B cell (primary cell): ENCODE measurements around the gene HSPB6. TPM values are rescaled to one million over a fixed set of nuclear protein-coding genes. Genes with fewer than 3 reads are reported as not detected.

ENCODE experiments used
- ATAC-seq: fragments of 200-7000 bp; cut with Tn5 transposase; one replicate; pipeline ENCODE4 v1.10.0; 2021; ENCODE audit warnings: low read depth, mild to moderate bottlenecking, moderate number of reproducible peaks, moderate library complexity
- CTCF ChIA-PET: fragments of 350-600 bp; sonication (Branson Sonifier 250); formaldehyde crosslinking; loops from one replicate; lab custom pipeline; 2021; ENCODE audit warnings: antibody characterized with exemption, inconsistent platforms; lab: Charles Lee
- POLR2A ChIA-PET: fragments of 350-600 bp; sonication (Branson Sonifier 250); formaldehyde crosslinking; loops from one replicate; lab custom pipeline; 2021; ENCODE audit warnings: antibody characterized with exemption; lab: Charles Lee
- DNase-seq: peaks from one replicate; pipeline ENCODE4 v3.0.0; 2013
- H2AFZ ChIP-seq: 2 replicates; pipeline ENCODE4 v1.6.1; 2012; ENCODE audit warnings: mild to moderate bottlenecking, low read depth, low read length; ENCODE audit not compliant: insufficient read depth, poor library complexity, severe bottlenecking
- H3K27ac ChIP-seq, 2 donors: 1 replicate in 1 of 2; 2 replicates in 1 of 2; pipeline ENCODE4 v1.5.1; 2012 to 2013; ENCODE audit warnings: low read length in 2 of 2, mild to moderate bottlenecking in 2 of 2, moderate library complexity in 1 of 2
- H3K27me3 ChIP-seq, 4 experiments: fragments of 200-600 bp in 1 of 4; sonication (generic) in 1 of 4; replicated peaks in 1 of 4; 1 replicate in 2 of 4; 2 replicates in 2 of 4; pipeline versions ENCODE4 v1.6.1 to v1.7.0; 2013 to 2016; ENCODE audit warnings: low read length in 3 of 4, mild to moderate bottlenecking in 2 of 4, mixed read lengths in 1 of 4, moderate library complexity in 1 of 4; ENCODE audit not compliant: insufficient read depth in 4 of 4, control insufficient read depth in 3 of 4; ENCODE audit errors: control extremely low read depth in 1 of 4
- H3K36me3 ChIP-seq, 2 experiments: replicated peaks in 1 of 2; 1 replicate in 1 of 2; 2 replicates in 1 of 2; pipeline versions ENCODE4 v1.6.1 to v1.7.1; 2013; ENCODE audit warnings: low read length in 1 of 2; ENCODE audit not compliant: insufficient read depth in 2 of 2, control insufficient read depth in 1 of 2; ENCODE audit errors: control extremely low read depth in 1 of 2, extremely low read depth in 1 of 2
- H3K4me1 ChIP-seq, 2 donors: fragments of 200-600 bp in 1 of 2; sonication (generic) in 1 of 2; 1 replicate in 1 of 2; 2 replicates in 1 of 2; pipeline versions ENCODE4 v1.5.1 to v1.6.1; 2013 to 2017; ENCODE audit warnings: low read length in 2 of 2; ENCODE audit not compliant: control insufficient read depth in 2 of 2, insufficient read depth in 2 of 2
- H3K4me2 ChIP-seq: replicated peaks from 2 replicates; pipeline ENCODE3; 2012; ENCODE audit warnings: mild to moderate bottlenecking, low read depth, low read length; ENCODE audit not compliant: poor library complexity, severe bottlenecking
- H3K4me3 ChIP-seq, 5 experiments: fragments of 200-600 bp in 1 of 5; sonication (generic) in 1 of 5; 1 replicate in 3 of 5; 2 replicates in 2 of 5; pipeline versions ENCODE4 v1.5.1 to v1.7.0; 2011 to 2016; ENCODE audit warnings: low read length in 4 of 5, mild to moderate bottlenecking in 4 of 5, low read depth in 2 of 5, control low read depth in 1 of 5, moderate library complexity in 1 of 5; ENCODE audit not compliant: insufficient read depth in 1 of 5; ENCODE audit errors: control extremely low read depth in 1 of 5, extremely low read depth in 1 of 5
- H3K79me2 ChIP-seq: fragments of 200-600 bp; sonication (generic); one replicate; pipeline ENCODE4 v1.6.0; 2016; ENCODE audit warnings: low read length; ENCODE audit not compliant: control insufficient read depth, insufficient read depth
- H3K9ac ChIP-seq: fragments of 200-600 bp; sonication (generic); 2 replicates; pipeline ENCODE4 v1.6.1; 2017; ENCODE audit warnings: mild to moderate bottlenecking, low read length, moderate library complexity
- H3K9me3 ChIP-seq, 3 donors: one replicate each; pipeline versions ENCODE4 v1.6.1 to v1.7.1; 2013; ENCODE audit warnings: low read length in 2 of 3; ENCODE audit not compliant: control insufficient read depth in 2 of 3, insufficient read depth in 1 of 3; ENCODE audit errors: control extremely low read depth in 1 of 3
- H4K20me1 ChIP-seq: 2 replicates; pipeline ENCODE4 v1.6.0; 2012; ENCODE audit warnings: mild to moderate bottlenecking, low read length; ENCODE audit not compliant: insufficient read depth, control insufficient read depth, poor library complexity, severe bottlenecking
- H3K27ac Mint-ChIP-seq: one replicate; pipeline ENCODE4 v1.8.0; 2021; ENCODE audit warnings: mixed read lengths
- H3K27me3 Mint-ChIP-seq: one replicate; pipeline ENCODE4 v1.8.0; 2021; ENCODE audit warnings: mixed read lengths
- H3K4me1 Mint-ChIP-seq: one replicate; pipeline ENCODE4 v1.8.0; 2021; ENCODE audit warnings: mixed read lengths
- H3K4me3 Mint-ChIP-seq: one replicate; pipeline ENCODE4 v1.8.0; 2021; ENCODE audit warnings: mixed read lengths
- H3K9me3 Mint-ChIP-seq: one replicate; pipeline ENCODE4 v1.8.0; 2022; ENCODE audit warnings: mixed read lengths; ENCODE audit not compliant: insufficient read depth
- CTCF ChIP-seq: fragments of 200-600 bp; IDR thresholded peaks from one replicate; pipeline ENCODE4 v1.8.0; 2022; ENCODE audit warnings: antibody characterized with exemption, mild to moderate bottlenecking
- EZH2 ChIP-seq: IDR thresholded peaks from 2 replicates; pipeline ENCODE4 v1.6.1; 2012; ENCODE audit warnings: borderline replicate concordance, low read depth, mild to moderate bottlenecking, moderate library complexity, low read length; ENCODE audit not compliant: insufficient read depth, poor library complexity, severe bottlenecking
- WGBS: methylation state at CpG from one replicate; pipeline ENCODE4 v1.1.5; 2013; ENCODE audit warnings: missing lambda C conversion rate; ENCODE audit not compliant: insufficient coverage; 5-methylcytosine and 5-hydroxymethylcytosine counted together
- intact Hi-C: fragments of 100-400 bp; cut with micrococcal nuclease; formaldehyde crosslinking; loops from one replicate; pipeline ENCODE4 v1.10.0; 2022
- polyA minus RNA-seq: library from RNA; depleted of rRNA, polyadenylated mRNA; stranded (reverse); fragments of >200 nt; gene quantifications from 2 replicates; pipeline ENCODE4 v1.2.3, GENCODE V29; 2012
- polyA plus RNA-seq: library from polyadenylated mRNA; depleted of rRNA; stranded (reverse); fragments of >200 nt; gene quantifications from 2 replicates; pipeline ENCODE4 v1.2.3, GENCODE V29; 2012
- total RNA-seq, 2 donors: library from RNA; stranded (reverse); fragments of 120-200 nt in 1 of 2; gene quantifications; 1 replicate in 1 of 2; 2 replicates in 1 of 2; pipeline versions ENCODE4 v1.2.3 to v1.2.4, GENCODE V29; 2013 to 2022

Gene HSPB6
- total RNA-seq (not detected in 2 replicates), polyA plus RNA-seq (not detected in 2 replicates), polyA minus RNA-seq (not detected in 2 replicates)
- 1.4 TPM for total RNA-seq (2013)

GRCh38 chr19:35756377-35757230 is at the start of gene HSPB6:
TSS of gene HSPB6 (minus strand) at chr19:35757029. CDS start at chr19:35757008, 21 bp downstream.
- intact Hi-C loops = loop anchor here (5.0 kb wide), 1 partner anchor 64 kb away; no protein-coding TSS in a partner anchor
- H3K4me1 Mint-ChIP-seq = peaks cover 34% of the 10 kb centered on the region
- H3K79me2 ChIP-seq = peaks cover 23% of the 10 kb centered on the region

More at GRCh38 chr19:35756377-35757230, at the start of gene HSPB6:
- peak within 1 kb of the TSS; percentile 98 for H3K4me2 ChIP-seq
- H3K27ac Mint-ChIP-seq = peak within 1 kb of the TSS; percentile 99
- H4K20me1 ChIP-seq = peaks cover 4% of the 10 kb centered on the region
- H3K4me3 ChIP-seq = peak within 1 kb of the TSS; percentile 85 to 99 (median 94)
- TF ChIP-seq CTCF = no peak
- TF ChIP-seq EZH2 = peak; percentile 47
- no peak for ATAC-seq
- peaks cover 17% of the 10 kb centered on the region for H3K27me3 Mint-ChIP-seq
- no peaks in the 10 kb centered on the region for H3K9me3 Mint-ChIP-seq
- ChIA-PET CTCF (interaction anchor here (1.3 kb wide), 1 partner anchor 16 kb away, joined by 3 read pairs; no protein-coding TSS in a partner anchor), POLR2A (interaction anchor here (1.1 to 2.2 kb wide), 4 partner anchors 8 to 16 kb away, joined by 7 to 17 read pairs (median 9); partner anchors contain the start of genes LIN37, PSENEN and U2AF1L4)
- peak within 1 kb of the TSS; percentile 96 for H3K9ac ChIP-seq
- peak within 1 kb of the TSS; percentile 99 for H3K4me3 Mint-ChIP-seq
- H3K9me3 ChIP-seq = peaks cover 0 to 10% (median 0%) of the 10 kb centered on the region in 3 donors
- peaks cover 0 to 26% (median 10%) of the 10 kb centered on the region in 4 experiments for H3K27me3 ChIP-seq
- H2AFZ ChIP-seq = peak within 1 kb of the TSS; percentile 89
- WGBS = 10% methylated on average over 50 of the region's 52 CpGs
- peak; percentile 32 for DNase-seq
- H3K4me1 ChIP-seq = peaks cover 24 to 35% of the 10 kb centered on the region in 2 donors
- peaks cover 0 to 29% of the 10 kb centered on the region in 2 experiments for H3K36me3 ChIP-seq
- H3K27ac ChIP-seq = peak within 1 kb of the TSS in 1 of 2 donors; percentile 96
